Caco-2 (cell line): ENCODE results near the gene EPHB1. TPM values are rescaled to one million over a fixed set of nuclear protein-coding genes. Genes with fewer than 3 reads are reported as not detected.

Experiments used
- BruUV-seq: library from RNA; stranded (reverse); fragments of 400-500 nt; replicated peaks from 2 replicates; lab custom pipeline; 2021; lab: Mats Ljungman, UMichigan
- CTCF ChIA-PET: fragments of 300-600 bp; sonication (Branson Sonifier 250); formaldehyde crosslinking; loops from one replicate; lab custom pipeline; 2022; ENCODE audit warnings: antibody characterized with exemption; lab: Charles Lee
- POLR2A ChIA-PET: fragments of 300-600 bp; sonication (Branson Sonifier 250); formaldehyde crosslinking; loops from one replicate; lab custom pipeline; 2022; ENCODE audit warnings: antibody characterized with exemption; lab: Charles Lee
- DNase-seq, 2 experiments: peaks; one replicate each; pipeline versions ENCODE4 v3.0.0 to v3.0.0-alpha.2; 2020 to 2022
- H3K27me3 ChIP-seq: replicated peaks from 2 replicates; pipeline ENCODE4 v1.6.0; 2011; ENCODE audit warnings: low read length; ENCODE audit not compliant: control insufficient read depth, insufficient read depth
- H3K36me3 ChIP-seq: 2 replicates; pipeline ENCODE4 v1.5.1; 2011; ENCODE audit warnings: low read length; ENCODE audit not compliant: control insufficient read depth, insufficient read depth
- H3K4me1 ChIP-seq: fragments of 250-450 bp; sonication (Bioruptor Pico); 2 replicates; pipeline ENCODE4 v1.5.1; 2020; ENCODE audit warnings: mild to moderate bottlenecking
- H3K4me3 ChIP-seq: 2 replicates; pipeline ENCODE4 v1.5.1; 2011; ENCODE audit warnings: low read depth, mild to moderate bottlenecking, control low read depth, low read length
- H3K9me3 ChIP-seq: fragments of 250-450 bp; sonication (Bioruptor Pico); 2 replicates; pipeline ENCODE4 v1.5.1; 2020; ENCODE audit warnings: mild to moderate bottlenecking, moderate library complexity
- H3K27ac Mint-ChIP-seq: one replicate; pipeline ENCODE4 v1.8.0; 2022; ENCODE audit warnings: mixed read lengths; ENCODE audit not compliant: unreplicated experiment
- H3K27me3 Mint-ChIP-seq: one replicate; pipeline ENCODE4 v1.8.0; 2022; ENCODE audit warnings: mixed read lengths; ENCODE audit not compliant: insufficient read depth, unreplicated experiment
- H3K36me3 Mint-ChIP-seq: one replicate; pipeline ENCODE4 v1.8.0; 2022; ENCODE audit warnings: mild to moderate bottlenecking, mixed read lengths; ENCODE audit not compliant: insufficient read depth, unreplicated experiment
- H3K4me1 Mint-ChIP-seq: one replicate; pipeline ENCODE4 v1.8.0; 2022; ENCODE audit warnings: low read depth, mixed read lengths; ENCODE audit not compliant: unreplicated experiment
- H3K4me3 Mint-ChIP-seq: one replicate; pipeline ENCODE4 v1.8.0; 2022; ENCODE audit warnings: mild to moderate bottlenecking, moderate library complexity, mixed read lengths; ENCODE audit not compliant: unreplicated experiment
- H3K9me3 Mint-ChIP-seq: one replicate; pipeline ENCODE4 v1.8.0; 2022; ENCODE audit warnings: mixed read lengths; ENCODE audit not compliant: unreplicated experiment
- CTCF ChIP-seq, 2 experiments: fragments of 200-600 bp in 1 of 2; IDR thresholded peaks; 1 replicate in 1 of 2; 2 replicates in 1 of 2; pipeline versions ENCODE4 v1.5.1 to v1.8.0; 2011 to 2022; ENCODE audit warnings: antibody characterized with exemption in 1 of 2, control low read depth in 1 of 2, inconsistent platforms in 1 of 2, low read depth in 1 of 2, low read length in 1 of 2, mild to moderate bottlenecking in 1 of 2, moderate library complexity in 1 of 2; ENCODE audit not compliant: insufficient read depth in 1 of 2, severe bottlenecking in 1 of 2, unreplicated experiment in 1 of 2
- intact Hi-C: fragments of 100-400 bp; cut with micrococcal nuclease; formaldehyde crosslinking; loops from one replicate; pipeline ENCODE4 v1.10.0; 2022; ENCODE audit not compliant: unreplicated experiment
- total RNA-seq: library from RNA; stranded (reverse); gene quantifications from 2 replicates; pipeline ENCODE4 v1.2.3, GENCODE V29; 2022

The EPHB1 gene
- total RNA-seq, 1 experiment from 2014 or later = 2.3 TPM

- peaks cover 9% of the 10 kb centered on the region for H3K27me3 Mint-ChIP-seq
- CTCF ChIA-PET = interaction anchor here (0.6 kb wide), 1 partner anchor 98 kb away, joined by 3 read pairs; no protein-coding TSS in a partner anchor
- no TSS peak for BruUV-seq
These were observed 100.1 kb downstream of the EPHB1 start for GRCh38 chr3:134895181-134895580.

GRCh38 chr3:134896141-134896540 lies 101.1 kb downstream of the EPHB1 start:
- TF ChIP-seq CTCF (IDR thresholded peaks at IDR 0.05; ENCODE audit: insufficient read depth in 1 of 2, low read depth in 1 of 2, low read length in 1 of 2, severe bottlenecking in 1 of 2, unreplicated experiment in 1 of 2) = no peak
- H3K27ac Mint-ChIP-seq = no peak overlapping the region
- ChIA-PET POLR2A (no interaction called here), CTCF (no interaction called here)
- Histone ChIP-seq H3K4me1 (no peaks in the 10 kb centered on the region), H3K27me3 (no peaks in the 10 kb centered on the region), H3K4me3 (no peak overlapping the region), H3K9me3 (no peaks in the 10 kb centered on the region), H3K36me3 (no peaks in the 10 kb centered on the region)
- intact Hi-C loops = no loop called here
- no peaks in the 10 kb centered on the region for H3K4me1 Mint-ChIP-seq
- H3K27me3 Mint-ChIP-seq = peaks cover 9% of the 10 kb centered on the region
- no peaks in the 10 kb centered on the region for H3K36me3 Mint-ChIP-seq
- H3K4me3 Mint-ChIP-seq = no peak overlapping the region
- DNase-seq = no peak
- H3K9me3 Mint-ChIP-seq = no peaks in the 10 kb centered on the region
- no TSS peak for BruUV-seq

More at GRCh38 chr3:134895181-134895580, 100.1 kb downstream of the EPHB1 start:
- Histone ChIP-seq H3K9me3 (no peaks in the 10 kb centered on the region), H3K36me3 (no peaks in the 10 kb centered on the region), H3K27me3 (no peaks in the 10 kb centered on the region), H3K4me3 (no peak overlapping the region), H3K4me1 (no peaks in the 10 kb centered on the region)
- no peaks in the 10 kb centered on the region for H3K36me3 Mint-ChIP-seq
- intact Hi-C loops = no loop called here
- H3K27ac Mint-ChIP-seq = no peak overlapping the region
- no peaks in the 10 kb centered on the region for H3K4me1 Mint-ChIP-seq
- TF ChIP-seq CTCF (IDR thresholded peaks at IDR 0.05; ENCODE audit: insufficient read depth in 1 of 2, low read depth in 1 of 2, low read length in 1 of 2, severe bottlenecking in 1 of 2, unreplicated experiment in 1 of 2) = no peak
- H3K9me3 Mint-ChIP-seq = no peaks in the 10 kb centered on the region
- no peak for DNase-seq
- H3K4me3 Mint-ChIP-seq = no peak overlapping the region
- POLR2A ChIA-PET = no interaction called here

GRCh38 chr3:134896696-134897095 lies 101.6 kb downstream of the EPHB1 start:
- no peaks in the 10 kb centered on the region for H3K36me3 Mint-ChIP-seq
- Histone ChIP-seq H3K9me3 (no peaks in the 10 kb centered on the region), H3K27me3 (no peaks in the 10 kb centered on the region), H3K4me3 (no peak overlapping the region), H3K4me1 (no peaks in the 10 kb centered on the region), H3K36me3 (no peaks in the 10 kb centered on the region)
- H3K27ac Mint-ChIP-seq = no peak overlapping the region
- H3K27me3 Mint-ChIP-seq = peaks cover 13% of the 10 kb centered on the region
- intact Hi-C loops = no loop called here
- CTCF ChIA-PET = no interaction called here
- DNase-seq = no peak
- no peak for TF ChIP-seq CTCF (IDR thresholded peaks at IDR 0.05; ENCODE audit: insufficient read depth in 1 of 2, low read depth in 1 of 2, low read length in 1 of 2, severe bottlenecking in 1 of 2, unreplicated experiment in 1 of 2)
- no peaks in the 10 kb centered on the region for H3K9me3 Mint-ChIP-seq
- POLR2A ChIA-PET = no interaction called here
- BruUV-seq = no TSS peak
- H3K4me3 Mint-ChIP-seq = no peak overlapping the region
- no peaks in the 10 kb centered on the region for H3K4me1 Mint-ChIP-seq
